Activated B cell treated with CpG ODN at 0.5 μM for 24 hours (primary cell): Measurements from ENCODE around the gene SLC10A7. TPM values are rescaled to one million over a fixed set of nuclear protein-coding genes. Genes with fewer than 3 reads are reported as not detected.

ENCODE experiments used
- ATAC-seq: fragments of 200-7000 bp; cut with Tn5 transposase; one replicate; pipeline ENCODE4 v1.10.0; 2021; ENCODE audit warnings: low read depth, mild to moderate bottlenecking, moderate library complexity
- CTCF ChIA-PET: fragments of 350-600 bp; sonication (Branson Sonifier 250); formaldehyde crosslinking; loops from one replicate; lab custom pipeline; 2021; ENCODE audit warnings: antibody characterized with exemption; lab: Charles Lee
- POLR2A ChIA-PET: fragments of 350-600 bp; sonication (Branson Sonifier 250); formaldehyde crosslinking; loops from one replicate; lab custom pipeline; 2021; ENCODE audit warnings: antibody characterized with exemption; lab: Charles Lee
- DNase-seq: peaks from one replicate; pipeline ENCODE4 v3.0.0; 2022
- H3K27ac Mint-ChIP-seq: one replicate; pipeline ENCODE4 v1.8.0; 2020; ENCODE audit warnings: mixed read lengths
- H3K27me3 Mint-ChIP-seq: one replicate; pipeline ENCODE4 v1.8.0; 2021; ENCODE audit warnings: mixed read lengths
- H3K36me3 Mint-ChIP-seq: one replicate; pipeline ENCODE4 v1.8.0; 2021; ENCODE audit warnings: low read depth, mixed read lengths
- H3K4me1 Mint-ChIP-seq: one replicate; pipeline ENCODE4 v1.8.0; 2021; ENCODE audit warnings: mixed read lengths
- H3K4me3 Mint-ChIP-seq: one replicate; pipeline ENCODE4 v1.8.0; 2020; ENCODE audit warnings: mild to moderate bottlenecking, mixed read lengths
- H3K9me3 Mint-ChIP-seq: one replicate; pipeline ENCODE4 v1.8.0; 2020; ENCODE audit warnings: mixed read lengths
- CTCF ChIP-seq: fragments of 200-600 bp; IDR thresholded peaks from one replicate; pipeline ENCODE4 v1.8.0; 2022; ENCODE audit warnings: antibody characterized with exemption, mild to moderate bottlenecking
- intact Hi-C: fragments of 100-400 bp; cut with micrococcal nuclease; formaldehyde crosslinking; loops from one replicate; pipeline ENCODE4 v1.15.1; 2024
- total RNA-seq: library from RNA; stranded (reverse); gene quantifications from 2 replicates; pipeline ENCODE4 v1.2.3, GENCODE V29; 2022

SLC10A7 gene, protein sequence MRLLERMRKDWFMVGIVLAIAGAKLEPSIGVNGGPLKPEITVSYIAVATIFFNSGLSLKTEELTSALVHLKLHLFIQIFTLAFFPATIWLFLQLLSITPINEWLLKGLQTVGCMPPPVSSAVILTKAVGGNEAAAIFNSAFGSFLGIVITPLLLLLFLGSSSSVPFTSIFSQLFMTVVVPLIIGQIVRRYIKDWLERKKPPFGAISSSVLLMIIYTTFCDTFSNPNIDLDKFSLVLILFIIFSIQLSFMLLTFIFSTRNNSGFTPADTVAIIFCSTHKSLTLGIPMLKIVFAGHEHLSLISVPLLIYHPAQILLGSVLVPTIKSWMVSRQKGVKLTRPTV
- 14.5 and 16.3 TPM in 2 replicates for total RNA-seq

GRCh38 chr4:146521541-146522097, at the start of gene SLC10A7:
Gene SLC10A7 (minus strand): TSS chr4:146521940. CDS start chr4:146521717, 223 bp downstream.
- Mint-ChIP-seq H3K9me3 (no peaks in the 10 kb centered on the region), H3K4me1 (peaks cover 21% of the 10 kb centered on the region), H3K27ac (no peak within 1 kb of the TSS), H3K36me3 (no peaks in the 10 kb centered on the region), H3K27me3 (no peaks in the 10 kb centered on the region), H3K4me3 (no peak within 1 kb of the TSS)
- POLR2A ChIA-PET, result no interaction called here
- TF ChIP-seq CTCF, result no peak
- peak; percentile 83 for ATAC-seq
- intact Hi-C loops, result loop anchor here (1.0 to 10.0 kb wide), 9 partner anchors 61 to 1093 kb away; partner anchors contain the start of genes LSM6, MMAA, TMEM184C and ZNF827
- DNase-seq, result peak; percentile 63
- CTCF ChIA-PET, result no interaction called here

- POLR2A ChIA-PET, result no interaction called here
- CTCF ChIA-PET, result no interaction called here
- Mint-ChIP-seq H3K27me3 (peaks cover 7% of the 10 kb centered on the region), H3K36me3 (no peaks in the 10 kb centered on the region), H3K9me3 (no peaks in the 10 kb centered on the region), H3K4me1 (no peaks in the 10 kb centered on the region), H3K27ac (no peak overlapping the region), H3K4me3 (no peak overlapping the region)
- DNase-seq (no peak), ATAC-seq (no peak)
- TF ChIP-seq CTCF, result no peak
- intact Hi-C loops, result no loop called here
These were observed 45.7 kb upstream of the SLC10A7 start for GRCh38 chr4:146567396-146567795.

DNA sequence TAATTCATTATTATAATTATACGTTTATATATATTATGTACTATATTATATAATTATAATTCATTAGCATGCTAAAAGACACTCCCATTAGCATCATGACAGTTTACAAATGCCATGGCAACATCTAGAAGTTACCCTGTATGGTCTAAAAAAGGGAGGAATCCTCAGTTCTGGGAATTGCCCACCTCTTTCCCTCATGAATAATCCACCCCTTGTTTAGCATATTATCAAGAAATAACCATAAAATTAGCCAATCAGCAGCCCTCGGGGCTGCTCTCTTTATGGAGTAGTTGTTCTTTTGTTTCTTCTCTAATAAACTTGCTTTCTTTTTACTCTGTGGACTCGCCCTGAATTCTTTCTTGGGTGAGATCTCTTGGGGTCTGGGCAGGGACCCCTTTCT, 42.8 kb upstream of the SLC10A7 start:
- TF ChIP-seq CTCF, result no peak
- ChIA-PET POLR2A (no interaction called here), CTCF (no interaction called here)
- H3K9me3 Mint-ChIP-seq, result no peaks in the 10 kb centered on the region
- DNase-seq (no peak), ATAC-seq (no peak)
- H3K27ac Mint-ChIP-seq, result no peak overlapping the region
- H3K36me3 Mint-ChIP-seq, result no peaks in the 10 kb centered on the region
- H3K27me3 Mint-ChIP-seq, result peaks cover 15% of the 10 kb centered on the region
- no peaks in the 10 kb centered on the region for H3K4me1 Mint-ChIP-seq
- intact Hi-C loops, result no loop called here
- no peak overlapping the region for H3K4me3 Mint-ChIP-seq

DNA sequence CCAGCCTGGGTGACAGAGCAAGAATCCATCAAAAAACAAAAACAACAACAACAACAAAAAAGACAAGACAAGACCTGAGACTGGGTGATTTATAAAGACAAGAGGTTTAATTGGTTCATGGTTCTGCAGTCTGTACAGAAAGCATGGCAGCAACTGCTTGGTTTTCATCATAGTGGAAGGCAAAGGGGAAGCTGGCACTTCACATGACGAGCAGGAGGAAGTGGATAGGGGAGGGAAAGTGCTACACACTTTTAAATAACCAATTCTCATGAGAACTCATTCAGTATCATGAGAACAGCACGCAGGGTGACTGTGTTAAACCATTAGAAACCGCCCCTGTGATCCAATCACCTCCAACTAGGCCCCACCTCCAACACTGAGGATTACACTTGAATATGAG, 28.4 kb upstream of the SLC10A7 start:
- CTCF ChIA-PET, result no interaction called here

More for the DNA sequence above, 28.4 kb upstream of the SLC10A7 start:
- Mint-ChIP-seq H3K27me3 (peaks cover 3% of the 10 kb centered on the region), H3K27ac (no peak overlapping the region), H3K4me1 (no peaks in the 10 kb centered on the region), H3K9me3 (no peaks in the 10 kb centered on the region), H3K36me3 (no peaks in the 10 kb centered on the region), H3K4me3 (no peak overlapping the region)
- no peak for ATAC-seq
- intact Hi-C loops, result no loop called here
- DNase-seq, result no peak
- POLR2A ChIA-PET, result no interaction called here
- TF ChIP-seq CTCF, result no peak
